Adipose tissue (tissue), 3 donors: ENCODE measurements around the gene DPT. TPM values are rescaled to one million over a fixed set of nuclear protein-coding genes. Genes with fewer than 3 reads are reported as not detected.

ENCODE experiments used
- H3K27ac ChIP-seq: one replicate; pipeline ENCODE4 v1.5.1; 2013; ENCODE audit warnings: low read depth, low read length
- WGBS, 3 donors: extraction: QIAGEN DNeasy Blood & Tissue Kit; methylation state at CpG; one replicate each; pipeline ENCODE4 v1.1.7; 2013; 5-methylcytosine and 5-hydroxymethylcytosine counted together
- polyA plus RNA-seq, 3 donors: library from polyadenylated mRNA; stranded (reverse); fragments of 200-250 nt; gene quantifications; one replicate each; pipeline ENCODE4 v1.2.3, GENCODE V29; 2013
- donor health status: healthy with polysubstance abuse.
- donor health status: Bipolar disorder and iron deficiency.
- donor health status: healthy.

Gene DPT
- polyA plus RNA-seq, 3 donors: 28.7 to 628 (median 76.2) TPM

DNA sequence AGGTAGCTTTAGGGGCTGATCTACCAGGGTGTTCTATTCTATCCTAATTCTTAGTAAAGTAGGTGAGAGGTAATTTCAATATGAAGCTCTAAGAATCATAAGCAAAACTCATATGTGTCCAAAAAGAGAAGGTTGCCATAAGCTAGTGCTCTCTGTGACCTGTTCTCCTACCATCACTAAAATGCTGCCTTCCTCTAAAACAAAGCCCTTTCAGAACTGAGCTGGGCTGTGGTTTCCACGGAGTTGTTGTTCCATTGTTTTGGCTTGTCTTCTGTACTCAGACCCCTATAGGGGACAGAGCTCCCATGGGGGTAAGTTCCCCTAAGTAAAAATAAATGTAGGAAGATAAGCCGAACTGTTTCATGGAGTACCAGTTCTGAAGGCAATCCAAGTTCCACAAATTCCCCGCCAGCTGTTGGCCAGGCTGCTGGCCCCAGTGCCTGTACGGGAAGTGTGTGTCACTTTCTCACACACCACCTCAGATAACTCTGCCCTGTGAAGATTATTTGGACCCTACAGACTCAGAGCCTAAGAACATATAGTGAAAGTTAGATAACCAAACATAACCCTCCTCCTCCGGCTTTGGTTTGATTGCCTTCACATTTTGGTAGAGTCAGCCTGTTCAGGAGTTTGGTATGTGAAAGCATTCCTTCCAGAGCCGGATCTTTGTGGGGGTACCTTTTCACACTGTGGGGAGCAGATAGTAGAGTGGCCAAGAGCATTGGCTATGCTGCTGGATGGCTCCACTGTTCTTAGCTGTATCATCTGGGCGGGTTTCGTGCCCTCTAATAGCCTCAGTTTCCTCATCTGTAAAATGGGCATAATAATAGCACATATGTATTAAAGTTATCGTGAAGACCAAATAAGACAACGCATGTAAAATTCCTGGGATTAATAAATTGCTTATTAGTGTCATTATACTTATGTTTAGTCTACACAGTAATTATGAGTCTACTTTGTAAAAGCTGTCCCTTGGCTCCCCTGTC, 10.8 kb downstream of the DPT start:
- WGBS, 3 donors: 63 to 87% (median 83%) methylated on average over 10 of the region's 10 CpGs
- no peak overlapping the region for H3K27ac ChIP-seq

DNA sequence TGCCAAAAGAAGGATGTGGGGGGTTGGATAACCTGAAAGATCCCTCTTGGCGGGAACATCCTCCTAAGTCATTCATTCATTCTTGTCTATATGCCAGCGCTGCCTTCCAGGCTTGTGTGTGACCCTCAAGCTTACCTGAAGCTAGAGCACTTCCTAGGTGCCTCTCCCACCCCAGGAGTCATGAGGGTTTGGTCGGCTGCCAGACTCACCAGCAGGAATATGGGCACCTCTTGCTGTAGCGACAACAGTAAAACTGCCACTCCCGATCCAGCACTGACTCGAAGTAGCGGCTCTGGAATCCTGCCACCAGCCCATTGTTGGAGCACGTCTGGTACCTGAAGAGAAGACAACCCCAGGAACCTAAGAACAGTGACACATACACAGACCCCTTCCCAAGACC, 15.0 kb downstream of the DPT start:
- WGBS, 3 donors: 87 to 95% (median 95%) methylated on average over 8 of the region's 8 CpGs
- no peak overlapping the region for H3K27ac ChIP-seq

DNA sequence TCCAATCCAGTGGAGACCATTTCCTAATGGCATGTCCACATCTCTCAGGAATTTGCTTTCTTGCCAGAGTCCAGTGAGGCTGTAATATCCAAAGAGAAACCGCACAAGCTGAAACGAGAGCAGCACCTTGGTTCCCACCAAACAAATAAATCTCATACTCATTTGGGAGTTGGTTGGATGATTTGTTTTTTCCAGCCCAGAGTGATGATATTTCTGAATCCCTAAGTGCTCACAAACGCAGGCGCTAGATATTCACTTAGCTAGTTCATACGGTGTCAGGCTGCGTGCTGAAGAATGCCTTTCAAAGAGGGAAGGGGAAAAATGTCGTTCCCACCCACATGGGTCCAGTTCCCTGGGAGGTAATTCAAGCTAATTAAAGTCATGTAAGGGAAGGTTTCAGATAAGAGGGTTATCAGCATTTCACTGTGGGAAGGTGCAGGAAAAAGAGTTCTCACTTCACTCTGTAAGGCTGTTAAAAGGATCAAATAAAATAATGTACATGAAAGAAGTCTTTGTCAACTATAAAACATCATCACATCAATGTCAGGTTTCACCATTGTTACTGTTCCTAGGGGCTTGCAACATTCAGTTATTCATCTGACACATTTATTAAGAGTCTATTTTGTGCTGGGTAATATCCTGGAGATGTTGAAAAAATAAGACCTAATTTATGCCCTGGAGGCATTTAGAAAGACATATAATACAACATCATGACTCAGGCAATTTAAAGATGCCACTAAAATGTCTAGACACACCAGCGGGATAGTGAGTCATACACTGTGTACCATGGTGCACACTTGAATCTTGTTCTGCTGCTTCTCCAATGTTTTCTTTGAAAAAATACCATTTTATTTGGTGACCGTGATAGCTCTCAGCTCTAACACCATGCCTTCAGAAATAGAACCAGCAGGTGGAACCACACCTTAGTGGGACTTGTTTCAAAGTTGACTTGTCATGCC, 19.3 kb downstream of the DPT start:
- no peak overlapping the region for H3K27ac ChIP-seq
- 50 to 63% (median 57%) methylated on average over 9 of the region's 9 CpGs for WGBS, 3 donors

DNA sequence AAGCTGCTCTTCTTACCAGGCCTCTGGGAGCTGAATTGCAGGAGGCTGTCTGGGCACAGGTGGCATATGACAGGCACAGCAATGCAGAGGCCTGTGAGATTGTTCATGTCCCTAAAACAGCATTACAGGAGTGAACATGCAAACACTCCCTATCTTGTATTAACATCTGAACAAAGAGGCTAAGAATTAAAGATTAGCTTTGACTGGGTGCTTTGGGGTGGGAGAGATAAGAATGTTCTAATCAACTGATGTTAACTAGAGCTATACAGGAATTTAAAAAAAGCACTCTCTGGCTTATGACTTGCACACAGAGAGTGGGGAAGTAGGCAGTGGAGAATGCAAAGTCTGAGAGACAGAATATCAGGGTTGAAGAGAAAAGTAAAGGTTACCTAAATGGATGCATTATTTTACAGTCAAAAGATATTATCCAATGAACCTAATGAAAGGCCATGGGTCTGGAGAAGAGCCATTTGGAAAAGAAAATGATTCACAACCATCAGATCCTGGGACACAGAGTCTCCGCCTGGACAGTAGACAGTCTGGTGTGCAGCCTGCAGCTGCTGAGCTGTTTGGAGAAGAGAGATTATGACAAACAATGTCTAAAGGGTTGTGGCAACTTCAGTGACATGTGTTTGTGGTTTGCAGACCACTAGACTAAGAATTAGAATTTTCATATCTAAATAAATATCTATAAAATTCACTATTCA, 20.2 kb downstream of the DPT start:
- 69 to 85% (median 80%) methylated on average over 1 of the region's 1 CpG for WGBS, 3 donors
- H3K27ac ChIP-seq: no peak overlapping the region

DNA sequence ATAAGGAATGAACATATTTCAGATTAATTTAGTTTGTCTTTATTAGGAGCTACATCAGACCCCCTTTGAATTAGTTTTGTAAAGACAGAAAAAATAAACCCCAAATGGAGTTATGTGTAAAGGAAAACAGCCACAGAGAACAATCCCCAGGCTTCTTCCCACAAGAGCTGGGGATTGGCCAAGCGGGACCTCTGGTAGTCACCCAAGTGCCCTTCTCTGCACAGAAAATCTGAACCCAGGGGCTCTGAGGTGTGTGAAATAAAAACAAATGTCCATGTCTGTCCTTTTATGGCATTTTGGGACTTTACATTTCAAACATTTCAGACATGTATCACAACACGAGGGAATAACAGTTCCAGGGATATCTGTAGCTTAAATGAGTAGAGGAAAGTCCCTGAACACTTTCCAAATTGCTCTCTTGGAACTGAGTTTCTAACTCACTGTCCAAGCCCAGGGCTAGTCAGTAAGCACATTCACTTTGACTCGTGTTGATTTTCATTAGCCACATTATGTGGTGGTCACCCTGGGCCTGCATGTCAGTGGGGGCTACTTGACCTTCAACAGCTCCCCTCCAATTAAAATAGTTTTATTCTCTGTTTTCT, 22.5 kb downstream of the DPT start:
- WGBS, 3 donors: 60% methylated on average over 3 of the region's 3 CpGs
- H3K27ac ChIP-seq: no peak overlapping the region

DNA sequence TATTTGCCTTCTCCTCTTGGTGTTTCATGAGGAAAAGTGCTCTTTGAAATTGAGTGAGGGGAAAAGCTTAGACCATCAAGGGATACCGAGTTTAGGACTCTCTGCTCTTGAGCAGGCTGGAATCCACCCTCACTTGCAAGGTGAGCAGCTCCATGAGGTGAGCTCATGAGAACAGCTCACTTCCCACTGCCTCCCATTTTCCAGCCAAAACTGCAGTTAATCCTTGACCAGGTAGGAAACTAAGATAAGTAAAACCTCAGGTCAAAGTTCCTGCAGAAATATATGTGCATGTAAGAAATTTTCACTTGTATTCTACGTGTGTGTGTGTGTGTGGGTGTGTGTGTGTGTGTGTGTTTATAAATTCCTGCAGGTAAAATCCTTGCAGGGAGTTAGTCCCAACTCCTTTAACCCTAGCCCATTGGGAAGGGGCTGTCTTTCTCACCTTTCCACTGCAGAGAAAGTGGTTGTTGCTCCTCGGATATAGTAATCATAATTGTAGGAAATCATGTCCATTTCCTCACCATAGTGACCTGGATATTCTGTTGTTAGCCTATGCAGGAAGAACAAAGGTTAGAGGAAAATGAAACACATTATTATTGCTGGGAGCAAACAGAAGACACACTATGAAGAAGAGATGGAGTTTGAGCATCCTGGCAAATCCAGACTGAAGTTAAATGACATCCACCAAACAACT, 28.3 kb downstream of the DPT start:
- 44 to 84% (median 74%) methylated on average over 3 of the region's 3 CpGs for WGBS, 3 donors
- no peak overlapping the region for H3K27ac ChIP-seq

DNA sequence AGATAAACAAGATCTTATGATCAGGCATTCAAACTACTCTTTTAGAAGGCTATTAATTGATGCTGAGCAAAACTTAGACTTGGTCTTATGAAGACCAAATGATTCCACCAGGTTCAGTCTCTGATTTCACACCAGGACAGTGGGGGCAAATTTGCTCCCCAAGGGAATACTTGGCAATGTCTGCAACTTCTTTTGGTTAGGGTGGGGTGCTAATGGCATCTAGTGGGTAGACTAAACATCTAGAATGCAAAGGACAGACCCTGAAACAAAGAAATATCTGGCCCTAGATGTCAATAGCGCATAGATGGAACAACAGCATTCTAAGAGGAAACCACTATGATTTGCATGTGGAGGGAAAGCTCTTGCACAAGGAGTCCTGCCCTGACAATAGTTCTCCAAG, 30.6 kb downstream of the DPT start:
- 48 to 100% (median 62%) methylated on average over 1 of the region's 1 CpG for WGBS, 3 donors
- H3K27ac ChIP-seq: no peak overlapping the region

DNA sequence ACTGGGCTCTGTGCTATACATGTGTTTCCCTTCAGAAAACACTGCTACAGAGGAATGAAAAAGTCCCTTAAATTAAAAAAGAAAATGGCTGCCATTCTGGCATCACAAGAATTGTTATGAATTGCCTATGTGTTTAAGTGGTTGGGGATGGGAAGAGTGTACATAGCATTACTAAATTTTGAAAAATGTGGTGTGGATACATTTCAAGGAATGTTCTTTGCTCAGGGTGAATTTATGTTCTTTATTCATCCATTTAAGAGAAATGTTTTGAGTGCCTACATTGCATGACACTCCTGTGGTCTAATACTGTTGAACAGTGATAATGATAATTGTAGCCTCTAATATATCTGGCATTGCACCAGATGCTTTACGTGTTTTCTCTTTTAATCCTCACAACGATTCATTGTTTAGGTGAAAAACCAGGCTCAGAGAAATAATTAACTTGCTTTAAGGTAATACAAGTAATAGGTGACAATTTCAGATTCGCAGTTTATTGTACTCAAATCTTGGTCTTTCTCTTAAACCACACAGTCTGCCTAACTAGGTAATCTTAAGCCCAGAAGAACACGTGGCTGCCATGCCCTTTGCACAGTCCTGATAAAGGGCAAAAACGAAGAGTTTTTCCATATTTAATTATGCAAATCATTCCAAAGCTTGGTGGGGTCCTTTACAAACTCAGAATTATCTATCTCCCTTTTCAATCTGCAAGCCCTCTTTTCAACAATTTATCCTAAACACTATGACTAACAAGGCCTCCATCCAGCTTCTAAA, 31.5 kb downstream of the DPT start:
- WGBS, 3 donors: 67 to 91% (median 85%) methylated on average over 5 of the region's 5 CpGs
- no peak overlapping the region for H3K27ac ChIP-seq

DNA sequence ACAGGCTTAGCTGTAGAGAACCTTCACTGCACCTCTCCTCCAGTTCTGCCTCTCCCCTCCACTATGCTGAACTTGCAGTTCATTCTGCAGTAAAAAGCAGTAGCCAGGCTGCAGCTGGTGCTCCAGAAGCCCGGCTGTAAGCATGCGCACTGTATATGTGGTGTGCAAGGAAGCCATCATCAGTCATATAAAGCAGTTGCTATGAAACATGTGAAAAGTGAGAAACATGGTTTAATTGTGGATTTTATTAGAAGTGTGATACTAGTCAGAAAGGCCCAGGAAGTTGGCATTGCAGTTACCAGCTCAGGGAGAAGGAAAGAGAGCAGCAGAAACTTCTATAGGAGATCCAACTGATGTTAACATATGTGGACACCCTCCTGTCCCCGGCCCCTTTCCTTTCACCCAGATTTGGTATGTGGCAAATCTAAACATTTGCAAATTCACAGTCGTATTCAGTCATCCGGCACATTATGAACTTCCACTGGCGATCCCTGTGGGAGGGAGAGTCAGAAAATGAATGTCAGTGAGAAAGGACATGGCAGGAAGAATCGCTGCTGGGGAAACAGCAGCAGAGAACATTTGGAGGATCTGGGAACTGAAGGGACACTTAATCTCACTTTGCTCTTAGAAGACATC, 32.8 kb downstream of the DPT start:
- 69 to 75% (median 75%) methylated on average over 7 of the region's 7 CpGs for WGBS, 3 donors
- H3K27ac ChIP-seq: no peak overlapping the region

DNA sequence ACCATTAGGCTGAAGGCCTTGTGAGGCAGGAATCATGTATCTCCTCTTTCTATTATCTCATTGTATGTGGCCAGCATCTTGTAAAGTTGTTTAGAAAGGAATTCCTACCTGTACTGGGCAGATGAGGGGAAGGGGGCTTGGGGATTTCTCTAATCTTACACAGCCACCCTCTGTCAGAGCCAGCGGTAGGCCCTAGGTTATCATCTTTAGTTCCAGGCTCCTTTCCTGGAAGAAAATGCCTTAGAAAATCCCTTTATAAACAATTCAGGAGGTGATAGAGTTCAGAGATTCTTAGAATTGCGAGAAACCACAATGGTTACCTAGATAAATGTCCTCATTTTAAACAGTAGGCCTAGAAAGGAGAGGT, 35.2 kb downstream of the DPT start:
- no peak overlapping the region for H3K27ac ChIP-seq

DNA sequence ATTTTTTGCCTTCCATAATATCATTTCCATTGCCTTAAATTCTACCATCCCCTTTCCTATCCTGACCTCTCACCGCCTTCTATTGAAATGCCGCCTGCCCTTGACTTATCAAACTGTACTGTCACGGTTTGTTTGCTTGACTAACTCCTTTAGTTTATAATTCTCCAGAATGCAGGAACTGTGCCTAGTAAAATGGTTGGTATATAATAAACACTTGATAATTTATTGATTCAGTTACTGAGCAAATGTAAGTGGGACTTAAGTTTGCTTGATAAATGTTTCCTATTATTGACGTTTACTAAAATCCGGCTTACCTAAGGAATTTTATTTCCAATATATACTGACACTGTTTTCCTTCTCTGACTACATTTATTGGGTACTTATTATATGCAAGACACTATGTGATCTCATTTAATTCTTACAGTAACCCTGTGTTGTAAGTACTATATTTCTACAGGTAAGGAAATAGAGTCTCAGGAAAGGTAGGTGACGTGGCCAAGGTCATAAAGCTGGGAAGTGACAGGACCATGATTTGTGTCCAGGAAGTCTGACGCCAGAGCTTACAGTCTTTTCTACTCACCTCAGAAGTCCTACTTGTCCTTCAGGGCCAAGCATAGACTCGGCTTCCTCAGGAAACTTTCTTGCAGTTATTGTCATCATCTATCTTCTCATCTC, 35.7 kb downstream of the DPT start:
- WGBS, 3 donors: 30 to 90% (median 87%) methylated on average over 8 of the region's 8 CpGs
- H3K27ac ChIP-seq: no peak overlapping the region

More for the DNA sequence above, 35.2 kb downstream of the DPT start:
- WGBS, 3 donors: 83 to 93% (median 90%) methylated on average over 2 of the region's 2 CpGs

DNA sequence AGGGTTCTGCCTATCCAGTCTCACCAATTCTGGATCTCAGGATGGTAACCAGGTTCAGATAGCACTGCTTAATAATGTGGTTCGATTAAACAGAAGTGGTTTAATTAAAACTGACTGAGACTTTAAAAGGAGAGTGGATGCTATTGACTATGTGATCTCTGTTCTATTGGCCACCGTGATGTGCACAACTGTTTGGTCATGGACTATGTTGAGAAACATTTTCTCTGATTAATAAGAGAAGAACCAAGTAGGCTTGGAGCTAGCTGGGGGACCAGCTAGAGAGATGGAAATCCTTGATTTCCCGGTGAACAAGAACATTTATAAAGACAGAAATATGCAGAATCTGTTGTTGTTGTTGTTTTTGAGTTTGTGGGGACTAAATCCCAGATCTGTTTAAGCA, 36.5 kb downstream of the DPT start:
- 90 to 97% (median 91%) methylated on average over 3 of the region's 3 CpGs for WGBS, 3 donors
- H3K27ac ChIP-seq: no peak overlapping the region

DNA sequence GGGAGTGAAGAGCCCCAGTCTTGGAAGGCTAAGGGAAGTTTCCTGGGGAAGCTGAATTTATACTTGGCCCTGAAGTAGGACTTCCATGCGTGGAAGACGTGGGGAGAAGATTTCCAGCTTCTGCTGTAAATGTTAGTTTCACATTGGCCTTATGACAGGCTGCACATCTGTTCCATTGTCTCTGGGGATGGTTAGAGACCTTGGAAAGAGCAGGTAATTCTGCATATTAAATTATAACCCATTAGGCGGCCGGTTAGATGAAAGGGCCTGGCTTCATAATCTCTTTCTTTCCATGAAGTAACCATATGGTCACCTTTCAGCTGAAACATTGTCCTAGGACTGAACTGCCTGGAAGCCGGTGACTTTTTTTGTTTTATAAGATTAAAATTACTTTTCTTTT, 37.5 kb downstream of the DPT start:
- H3K27ac ChIP-seq: no peak overlapping the region
- 62 to 86% (median 79%) methylated on average over 5 of the region's 5 CpGs for WGBS, 3 donors

DNA sequence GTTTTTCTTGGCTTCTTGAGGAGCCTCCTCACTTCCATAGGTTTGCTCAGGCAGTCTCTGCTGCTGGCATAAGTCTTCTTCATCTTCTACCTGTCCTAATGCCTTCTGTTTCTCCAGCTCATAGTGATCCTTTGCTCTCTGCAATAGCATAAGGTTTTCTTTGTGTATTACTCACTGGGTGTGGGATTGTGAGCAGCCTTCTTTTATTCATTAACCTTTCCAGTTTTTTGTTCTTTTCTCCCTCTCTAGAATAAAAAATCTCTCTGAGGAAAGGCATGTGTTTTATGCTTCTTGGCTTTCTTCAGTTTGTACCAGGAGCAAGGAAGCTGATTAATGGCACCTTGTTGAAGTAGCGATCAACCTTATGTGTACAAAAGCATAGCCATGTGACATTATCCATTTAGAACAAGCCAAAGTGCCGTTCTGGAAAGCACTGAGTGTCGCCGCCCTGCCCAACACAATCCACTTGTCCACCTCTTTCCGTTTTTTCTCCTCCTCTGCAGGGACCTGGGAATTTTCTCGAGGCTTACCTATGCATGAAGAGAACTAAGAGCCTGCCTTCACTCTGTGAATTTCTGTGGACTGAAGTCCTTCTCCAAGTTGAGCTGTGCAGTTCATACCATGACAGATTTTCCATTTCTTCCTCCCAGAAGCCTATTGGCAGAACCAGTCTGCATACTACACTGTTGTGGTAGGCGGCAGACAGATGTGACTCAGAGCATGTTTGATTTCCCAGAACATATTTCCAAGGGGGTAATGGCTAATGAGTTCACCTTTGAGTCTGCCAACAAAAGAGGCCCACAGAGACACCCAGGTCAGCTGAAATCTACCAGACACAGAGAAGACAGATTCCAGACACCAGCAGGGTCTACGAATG, 39.0 kb downstream of the DPT start:
- 46 to 80% (median 76%) methylated on average over 8 of the region's 8 CpGs for WGBS, 3 donors
- no peak overlapping the region for H3K27ac ChIP-seq

DNA sequence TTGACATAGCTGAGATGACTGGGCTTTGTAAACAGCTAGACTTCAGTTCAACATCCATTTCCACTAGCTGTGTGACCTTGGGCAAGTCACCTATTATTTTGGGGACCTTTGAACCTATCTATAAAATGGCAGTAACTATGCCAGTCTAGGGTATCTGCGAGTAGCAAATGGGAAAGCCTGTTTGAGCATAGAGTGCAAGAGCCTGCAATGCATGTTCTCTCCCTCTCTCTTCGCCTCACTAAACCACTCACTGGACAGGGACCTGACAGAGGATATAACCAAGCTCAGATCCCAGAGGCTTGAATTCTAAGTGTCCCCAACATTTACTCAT, 39.7 kb downstream of the DPT start:
- no peak overlapping the region for H3K27ac ChIP-seq
- 74 to 97% (median 89%) methylated on average over 2 of the region's 2 CpGs for WGBS, 3 donors
